ENCODE results near the gene ANKFN1.

The ANKFN1 gene

GRCh38 chr17:56290802-56291118 lies 137.5 kb downstream of the ANKFN1 start:
- no peak for DNase-seq (ENCODE audit: low read depth)

- DNase-seq (ENCODE audit: low read depth): peak; percentile 19
These were observed 138.0 kb downstream of the ANKFN1 start for GRCh38 chr17:56291226-56291805.

GRCh38 chr17:56292010-56292409 lies 138.7 kb downstream of the ANKFN1 start:
- DNase-seq (ENCODE audit: low read depth): peak; percentile 89

- DNase-seq (ENCODE audit: low read depth): peak; percentile 55
These were observed 139.3 kb downstream of the ANKFN1 start for GRCh38 chr17:56292578-56292977.

GRCh38 chr17:56297184-56297583 lies 143.9 kb downstream of the ANKFN1 start:
- DNase-seq (ENCODE audit: low read depth): peak; percentile 73

- DNase-seq (ENCODE audit: low read depth): no peak
These were observed 145.6 kb downstream of the ANKFN1 start for GRCh38 chr17:56298846-56299245.

GRCh38 chr17:56300144-56300543 lies 146.9 kb downstream of the ANKFN1 start:
- DNase-seq (ENCODE audit: low read depth): no peak

- peak; percentile 34 for DNase-seq (ENCODE audit: low read depth)
These were observed 151.7 kb downstream of the ANKFN1 start for GRCh38 chr17:56305007-56305406.

GRCh38 chr17:56309897-56310296 lies 156.6 kb downstream of the ANKFN1 start:
- no peak for DNase-seq (ENCODE audit: low read depth)

- no peak for DNase-seq (ENCODE audit: low read depth)
These were observed 157.5 kb downstream of the ANKFN1 start for GRCh38 chr17:56310782-56311181.

- no peak for DNase-seq (ENCODE audit: low read depth)
These were observed 159.9 kb downstream of the ANKFN1 start for GRCh38 chr17:56313201-56313600.

- DNase-seq (ENCODE audit: low read depth): no peak
These were observed 160.8 kb downstream of the ANKFN1 start for GRCh38 chr17:56314026-56314425.

- DNase-seq (ENCODE audit: low read depth): no peak
These were observed 161.8 kb downstream of the ANKFN1 start for GRCh38 chr17:56314984-56315602.

GRCh38 chr17:56316604-56317003 lies 163.3 kb downstream of the ANKFN1 start:
- DNase-seq (ENCODE audit: low read depth): no peak

- DNase-seq (ENCODE audit: low read depth): no peak
These were observed 164.3 kb downstream of the ANKFN1 start for GRCh38 chr17:56317351-56318208.

GRCh38 chr17:56319531-56319930 lies 166.3 kb downstream of the ANKFN1 start:
- peak; percentile 87 for DNase-seq (ENCODE audit: low read depth)

GRCh38 chr17:56320443-56320842 lies 167.2 kb downstream of the ANKFN1 start:
- DNase-seq (ENCODE audit: low read depth): no peak

GRCh38 chr17:56322991-56323390 lies 169.7 kb downstream of the ANKFN1 start:
- DNase-seq (ENCODE audit: low read depth): no peak

- DNase-seq (ENCODE audit: low read depth): no peak
These were observed 171.4 kb downstream of the ANKFN1 start for GRCh38 chr17:56324676-56325075.

GRCh38 chr17:56325313-56326000 lies 172.2 kb downstream of the ANKFN1 start:
- no peak for DNase-seq (ENCODE audit: low read depth)

GRCh38 chr17:56326001-56326359 lies 172.7 kb downstream of the ANKFN1 start:
- no peak for DNase-seq (ENCODE audit: low read depth)

- no peak for DNase-seq (ENCODE audit: low read depth)
These were observed 194.4 kb downstream of the ANKFN1 start for GRCh38 chr17:56347639-56348038.

- no peak for DNase-seq (ENCODE audit: low read depth)
These were observed 197.3 kb downstream of the ANKFN1 start for GRCh38 chr17:56350592-56350991.

Measured in ELR (cell line).